ENCODE results near the gene PIP5K1C. TPM values are rescaled to one million over a fixed set of nuclear protein-coding genes. Genes with fewer than 3 reads are reported as not detected.
A peak's percentile ranks its signal among the peaks of the same experiment; 100 is the strongest.

PIP5K1C gene
- total RNA-seq, 2 donors from 2014 or later: 31.3 to 45.8 TPM

GRCh38 chr19:3698386-3698950 lies 1.8 kb downstream of the PIP5K1C start:
- Histone ChIP-seq H3K36me3 (peaks cover 11% of the 10 kb centered on the region), H3K9me3 (no peaks in the 10 kb centered on the region), H3K4me1 (peaks cover 0 to 29% of the 10 kb centered on the region in 2 donors), H3K27me3 (no peaks in the 10 kb centered on the region), H3K4me3 (peak overlapping the region; percentile 87 to 96), H3K27ac (peak overlapping the region; percentile 84 to 90)
- TF ChIP-seq CTCF (IDR thresholded peaks at IDR 0.05): no peak
- DNase-seq (ENCODE audit: low spot score): no peak

- H3K36me3 ChIP-seq: peaks cover 11% of the 10 kb centered on the region
- no peak for TF ChIP-seq CTCF (IDR thresholded peaks at IDR 0.05)
- peak overlapping the region in 1 of 2 donors; percentile 87 for H3K4me3 ChIP-seq
- H3K4me1 ChIP-seq: peaks cover 0 to 35% of the 10 kb centered on the region in 2 donors
- no peaks in the 10 kb centered on the region for H3K9me3 ChIP-seq
- no peaks in the 10 kb centered on the region for H3K27me3 ChIP-seq
- DNase-seq (ENCODE audit: low spot score): no peak
- H3K27ac ChIP-seq: peak overlapping the region; percentile 84 to 90
Measured at GRCh38 chr19:3697671-3698385, 2.4 kb downstream of the PIP5K1C start.

GRCh38 chr19:3697094-3697493 lies 3.2 kb downstream of the PIP5K1C start:
- no peak for DNase-seq (ENCODE audit: low spot score)
- no peak for TF ChIP-seq CTCF (IDR thresholded peaks at IDR 0.05)
- Histone ChIP-seq H3K9me3 (no peaks in the 10 kb centered on the region), H3K4me1 (peaks cover 0 to 42% of the 10 kb centered on the region in 2 donors), H3K36me3 (peaks cover 11% of the 10 kb centered on the region), H3K27ac (no peak overlapping the region), H3K4me3 (no peak overlapping the region), H3K27me3 (no peaks in the 10 kb centered on the region)

GRCh38 chr19:3696660-3696995 lies 3.6 kb downstream of the PIP5K1C start:
- Histone ChIP-seq H3K27ac (no peak overlapping the region), H3K4me1 (peaks cover 0 to 44% of the 10 kb centered on the region in 2 donors)

GRCh38 chr19:3695986-3696659 lies 4.1 kb downstream of the PIP5K1C start:
- no peak overlapping the region for H3K27ac ChIP-seq
- no peaks in the 10 kb centered on the region for H3K27me3 ChIP-seq
- peaks cover 11% of the 10 kb centered on the region for H3K36me3 ChIP-seq
- H3K4me3 ChIP-seq: no peak overlapping the region
- no peak for TF ChIP-seq CTCF (IDR thresholded peaks at IDR 0.05)
- peaks cover 0 to 44% of the 10 kb centered on the region in 2 donors for H3K4me1 ChIP-seq
- no peak for DNase-seq (ENCODE audit: low spot score)
- no peaks in the 10 kb centered on the region for H3K9me3 ChIP-seq

More at GRCh38 chr19:3696660-3696995, 3.6 kb downstream of the PIP5K1C start:
- H3K4me3 ChIP-seq: no peak overlapping the region
- TF ChIP-seq CTCF (IDR thresholded peaks at IDR 0.05): no peak
- H3K27me3 ChIP-seq: no peaks in the 10 kb centered on the region
- H3K9me3 ChIP-seq: no peaks in the 10 kb centered on the region
- no peak for DNase-seq (ENCODE audit: low spot score)
- H3K36me3 ChIP-seq: peaks cover 11% of the 10 kb centered on the region

Measured in right atrium auricular region (tissue), 2 donors.